SK-N-SH treated with all-trans-retinoic acid at 6 μM for 48 hours (cell line): Measurements from ENCODE around the gene CYBA.

Experiments
- ARNTL ChIP-seq: fragments of 450-650 bp; formaldehyde crosslinking; IDR thresholded peaks from 2 replicates; pipeline ENCODE4 v1.5.0; 2020; ENCODE audit warnings: low read depth, mild to moderate bottlenecking, moderate library complexity, borderline replicate concordance
- BACH2 ChIP-seq: fragments of 250-450 bp; sonication (Bioruptor Pico); IDR thresholded peaks from 2 replicates; pipeline ENCODE4 v1.9.0; 2021; ENCODE audit warnings: mild to moderate bottlenecking, borderline replicate concordance
- CREB5 ChIP-seq: fragments of 250-450 bp; sonication (Bioruptor Pico); IDR thresholded peaks from 2 replicates; pipeline ENCODE4 v1.5.1; 2020; ENCODE audit warnings: low read depth, mild to moderate bottlenecking, moderate library complexity
- CSDC2 ChIP-seq: fragments of 250-450 bp; sonication (Bioruptor Pico); IDR thresholded peaks from 2 replicates; pipeline ENCODE4 v1.5.0; 2020; ENCODE audit warnings: mild to moderate bottlenecking, moderate library complexity
- GLIS3 ChIP-seq: fragments of 250-450 bp; sonication (Bioruptor Pico); IDR thresholded peaks from 2 replicates; pipeline ENCODE4 v1.5.0; 2020; ENCODE audit warnings: mild to moderate bottlenecking, moderate library complexity
- OSR1 ChIP-seq: fragments of 250-450 bp; sonication (Bioruptor Pico); IDR thresholded peaks from 2 replicates; pipeline ENCODE4 v1.8.0; 2022; ENCODE audit warnings: moderate library complexity, mild to moderate bottlenecking, inconsistent platforms
- PATZ1 ChIP-seq: fragments of 250-450 bp; sonication (Bioruptor Pico); IDR thresholded peaks from 2 replicates; pipeline ENCODE4 v1.8.0; 2020; ENCODE audit warnings: mild to moderate bottlenecking, moderate library complexity, borderline replicate concordance
- RARB ChIP-seq: fragments of 250-450 bp; sonication (Bioruptor Pico); IDR thresholded peaks from 2 replicates; pipeline ENCODE4 v1.8.0; 2021; ENCODE audit warnings: mild to moderate bottlenecking, moderate library complexity
- SNAI2 ChIP-seq: fragments of 250-450 bp; sonication (Bioruptor Pico); IDR thresholded peaks from 2 replicates; pipeline ENCODE4 v1.5.0; 2020; ENCODE audit warnings: mild to moderate bottlenecking, moderate library complexity
- TCF4 ChIP-seq: fragments of 250-450 bp; sonication (Bioruptor Pico); IDR thresholded peaks from 2 replicates; pipeline ENCODE4 v1.8.0; 2021; ENCODE audit warnings: mild to moderate bottlenecking, moderate library complexity, borderline replicate concordance
- ZC3H10 ChIP-seq: fragments of 250-450 bp; sonication (Bioruptor Pico); IDR thresholded peaks from 2 replicates; pipeline ENCODE4 v1.5.1; 2021; ENCODE audit warnings: mild to moderate bottlenecking, moderate library complexity
- ZFP3 ChIP-seq: fragments of 250-450 bp; sonication (Bioruptor Pico); IDR thresholded peaks from 2 replicates; pipeline ENCODE4 v1.5.0; 2020; ENCODE audit warnings: mild to moderate bottlenecking, moderate library complexity
- ZFP30 ChIP-seq: fragments of 450-650 bp; formaldehyde crosslinking; IDR thresholded peaks from 2 replicates; pipeline ENCODE4 v1.5.0; 2022; ENCODE audit warnings: mild to moderate bottlenecking, moderate library complexity
- ZNF8 ChIP-seq: fragments of 450-650 bp; formaldehyde crosslinking; IDR thresholded peaks from 2 replicates; pipeline ENCODE4 v1.5.0; 2020; ENCODE audit warnings: mild to moderate bottlenecking, moderate library complexity

- TF ChIP-seq CSDC2 (no peak), ZNF8 (CRISPR knock-in tag) (no peak), ZFP3 (CRISPR knock-in tag) (no peak), PATZ1 (CRISPR knock-in tag) (no peak), ZC3H10 (CRISPR knock-in tag) (no peak), OSR1 (CRISPR knock-in tag) (no peak), TCF4 (no peak), BACH2 (CRISPR knock-in tag) (no peak), RARB (CRISPR knock-in tag) (no peak), ZFP30 (CRISPR knock-in tag) (no peak), ARNTL (CRISPR knock-in tag) (no peak), SNAI2 (CRISPR knock-in tag) (no peak), GLIS3 (CRISPR knock-in tag) (no peak), CREB5 (CRISPR knock-in tag) (no peak)
These were observed 33.8 kb upstream of the CYBA start for GRCh38 chr16:88684569-88685155.
